GM21723 (cell line): Measurements from ENCODE around the gene THSD7B.
"Not testable (repeated sequence)": the region's sequence is repeated elsewhere in the genome, so short reads cannot be mapped to it uniquely, and the experiment has no call there.

Source experiments
- ATAC-seq: cut with Tn5 transposase; IDR thresholded peaks from one replicate; pipeline ENCODE4 v1.9.1; 2021; ENCODE audit warnings: mild to moderate bottlenecking, moderate library complexity; ENCODE audit not compliant: unreplicated experiment

The THSD7B gene

DNA sequence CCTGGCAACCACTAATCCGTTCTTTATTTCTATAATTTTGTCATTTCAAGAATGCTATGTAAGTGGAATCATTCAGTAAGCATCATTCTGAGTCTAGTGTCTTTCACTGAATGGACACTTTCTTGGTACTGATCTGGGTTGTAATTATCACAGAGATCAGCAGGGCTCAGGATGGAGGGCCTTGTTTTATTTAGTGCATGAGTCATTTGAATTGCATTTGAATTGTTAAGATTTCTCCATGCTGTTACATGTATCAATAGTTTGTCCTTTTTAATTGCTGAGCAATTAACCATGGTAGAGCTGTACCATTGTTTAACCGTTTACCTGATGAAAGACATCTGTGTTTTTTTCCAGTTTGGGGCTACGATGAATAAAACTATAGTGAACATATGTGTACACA is 256.4 kb downstream of the THSD7B start:
- no peak for ATAC-seq

DNA sequence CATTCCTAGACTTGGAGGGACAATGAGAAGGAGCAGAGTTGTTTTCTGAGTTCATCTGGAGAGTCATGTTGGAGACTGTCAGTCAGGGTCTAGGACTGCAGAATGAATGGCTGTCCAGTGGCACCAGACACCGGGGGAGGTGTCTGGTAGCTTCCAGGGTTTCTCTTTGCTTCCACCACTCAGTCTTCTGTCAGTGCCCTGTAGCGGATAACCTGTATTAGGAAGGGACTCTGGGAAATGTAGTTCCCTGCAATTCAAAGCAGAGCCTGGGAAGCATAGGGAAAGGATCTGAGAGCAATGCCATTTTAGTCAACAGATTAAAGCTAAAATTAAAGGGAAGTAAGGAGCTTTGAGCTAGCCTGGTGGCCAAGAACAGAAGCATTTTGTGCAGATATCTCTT is 257.9 kb downstream of the THSD7B start:
- no peak for ATAC-seq

DNA sequence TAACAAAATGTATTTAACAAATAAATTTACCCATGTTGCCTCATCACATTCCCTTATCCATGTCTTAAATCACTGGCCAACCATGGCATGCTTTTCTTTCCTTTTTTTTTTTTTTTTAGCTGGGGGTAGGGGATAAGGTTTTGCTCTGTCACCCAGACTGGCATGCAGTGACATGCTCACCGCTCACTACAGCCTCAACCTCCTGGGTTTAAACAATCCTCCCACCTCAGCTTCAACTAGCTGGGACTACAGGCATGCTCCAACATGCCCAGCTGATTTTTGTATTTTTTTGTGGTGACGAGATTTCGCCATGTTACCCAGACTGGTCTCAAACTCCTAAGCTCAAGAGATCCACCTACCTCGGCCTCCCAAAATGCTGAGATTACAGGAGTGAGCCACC is 266.4 kb downstream of the THSD7B start:
- ATAC-seq = no peak

DNA sequence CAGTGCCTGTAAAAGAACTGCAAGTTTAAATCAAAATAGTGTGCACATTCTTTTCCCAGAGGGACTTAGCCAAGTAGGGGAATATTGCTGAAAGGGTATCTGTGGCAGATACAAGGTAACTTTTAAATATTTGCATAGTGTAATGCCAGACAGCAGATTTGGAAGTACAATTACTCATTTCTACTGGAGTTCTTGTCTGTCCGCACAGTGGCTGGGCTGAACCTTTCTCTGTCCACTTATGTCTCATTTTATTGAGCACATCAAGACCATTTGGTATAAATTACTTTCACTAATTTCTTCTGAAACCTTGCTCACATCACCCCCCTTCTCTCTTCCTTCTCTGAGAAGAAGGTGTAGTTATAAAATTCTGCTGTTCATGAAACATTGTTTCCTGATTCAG is 271.3 kb downstream of the THSD7B start:
- no peak for ATAC-seq

DNA sequence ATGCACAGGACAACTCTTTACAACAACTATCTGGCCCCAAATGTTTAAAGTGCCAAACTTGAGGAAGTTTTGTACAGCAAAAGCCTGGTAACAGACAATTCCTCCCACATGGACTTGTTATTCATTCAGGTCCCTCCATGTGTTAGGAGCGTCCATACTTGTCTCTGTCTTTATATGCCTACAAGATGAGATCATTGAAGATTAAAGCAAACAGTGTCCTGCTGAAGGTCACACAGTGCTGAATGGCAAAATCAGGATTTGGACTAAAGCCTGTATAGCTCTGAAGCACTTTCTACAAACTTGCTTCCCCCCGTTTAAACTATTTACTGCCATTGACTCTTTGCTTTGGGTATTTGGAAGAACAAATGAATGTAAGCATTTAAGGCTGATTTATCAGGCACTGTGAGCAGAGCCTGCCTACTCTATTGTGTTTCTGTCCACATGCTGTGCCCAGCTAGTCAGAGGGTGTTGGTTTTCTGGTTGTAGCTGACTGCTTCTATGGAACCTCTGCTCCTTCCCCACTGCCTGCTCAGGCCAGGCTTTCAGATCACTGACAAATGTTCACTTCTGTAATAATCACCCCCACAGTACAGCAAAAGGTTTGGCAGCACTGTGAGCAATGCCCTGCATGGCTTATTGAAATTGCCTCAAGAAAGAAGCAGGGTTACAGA is 274.3 kb downstream of the THSD7B start:
- ATAC-seq = no peak

DNA sequence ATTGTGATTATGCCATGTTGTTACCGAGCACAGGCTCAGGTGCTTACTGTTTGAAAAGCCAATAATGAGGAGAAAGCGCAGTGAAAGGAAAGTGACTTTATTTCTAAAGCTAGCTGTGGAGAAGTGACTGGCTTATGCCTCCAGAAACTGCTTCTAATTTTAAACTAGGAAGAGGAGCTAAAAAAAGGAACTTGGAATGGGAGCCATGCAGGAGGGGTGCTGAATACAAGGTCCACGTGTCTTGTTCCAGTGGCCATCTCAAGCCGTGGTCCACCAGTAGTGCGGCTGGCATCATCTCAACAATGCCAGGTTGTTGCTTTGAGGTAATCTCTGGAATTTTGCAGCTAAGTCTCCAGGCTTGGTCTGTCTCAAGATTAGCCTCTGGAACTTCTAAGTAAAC is 282.0 kb downstream of the THSD7B start:
- ATAC-seq = no peak

DNA sequence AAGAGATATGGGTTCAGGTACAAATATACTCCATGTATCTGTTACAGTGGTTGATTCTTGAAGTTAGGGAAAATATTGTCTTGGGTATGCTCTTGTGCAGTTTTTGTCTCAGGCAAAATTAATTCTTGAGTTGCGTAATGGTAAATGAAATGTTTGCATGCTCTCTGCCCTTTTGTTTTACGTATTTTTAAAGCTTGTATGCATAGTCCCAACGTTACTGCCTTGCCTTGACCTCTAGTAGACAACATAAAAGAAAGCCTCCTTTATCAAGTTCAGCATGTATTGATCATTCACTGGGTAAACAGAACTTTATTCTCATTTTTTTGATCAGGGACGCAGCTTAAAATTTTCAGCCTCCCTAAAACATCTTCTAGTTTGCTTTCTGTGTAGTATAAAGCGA is 283.1 kb downstream of the THSD7B start:
- ATAC-seq = no peak

DNA sequence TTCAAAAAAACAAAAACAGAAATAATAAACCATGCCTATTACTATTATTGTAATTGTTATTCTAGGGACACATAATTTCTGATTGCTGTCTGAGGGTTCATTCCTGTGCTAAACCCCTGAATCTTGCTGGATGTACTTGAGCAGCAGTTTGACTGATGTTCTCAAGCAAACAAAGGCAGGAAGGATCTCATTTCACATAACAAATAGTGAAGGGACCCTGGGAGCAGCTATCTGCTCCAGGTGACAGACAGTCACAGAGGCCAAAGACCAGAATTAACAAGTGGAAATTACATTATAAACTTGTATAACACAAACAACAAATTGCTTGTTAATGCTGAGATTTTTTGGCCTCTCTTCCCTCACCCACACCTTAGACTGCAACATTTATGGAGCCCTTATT is 284.2 kb downstream of the THSD7B start:
- no peak for ATAC-seq

DNA sequence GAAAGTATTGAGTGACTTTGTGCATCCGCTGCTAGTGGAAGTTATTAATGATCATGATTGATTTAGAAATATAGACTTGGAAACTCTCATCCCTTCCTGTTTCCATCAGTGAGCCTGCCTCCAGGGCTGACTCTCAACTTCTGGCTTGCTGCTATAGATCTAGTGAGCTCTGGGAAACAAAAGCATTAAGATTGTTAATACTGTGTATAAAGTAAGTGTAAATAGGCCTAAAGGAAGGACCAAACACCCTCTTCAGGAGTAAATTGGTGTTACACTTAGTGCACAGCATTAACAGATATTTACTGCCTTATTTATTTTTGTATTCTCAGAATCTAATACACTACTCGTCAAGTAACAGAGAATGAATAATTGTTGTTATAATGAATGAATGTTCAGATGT is 285.6 kb downstream of the THSD7B start:
- ATAC-seq = no peak

DNA sequence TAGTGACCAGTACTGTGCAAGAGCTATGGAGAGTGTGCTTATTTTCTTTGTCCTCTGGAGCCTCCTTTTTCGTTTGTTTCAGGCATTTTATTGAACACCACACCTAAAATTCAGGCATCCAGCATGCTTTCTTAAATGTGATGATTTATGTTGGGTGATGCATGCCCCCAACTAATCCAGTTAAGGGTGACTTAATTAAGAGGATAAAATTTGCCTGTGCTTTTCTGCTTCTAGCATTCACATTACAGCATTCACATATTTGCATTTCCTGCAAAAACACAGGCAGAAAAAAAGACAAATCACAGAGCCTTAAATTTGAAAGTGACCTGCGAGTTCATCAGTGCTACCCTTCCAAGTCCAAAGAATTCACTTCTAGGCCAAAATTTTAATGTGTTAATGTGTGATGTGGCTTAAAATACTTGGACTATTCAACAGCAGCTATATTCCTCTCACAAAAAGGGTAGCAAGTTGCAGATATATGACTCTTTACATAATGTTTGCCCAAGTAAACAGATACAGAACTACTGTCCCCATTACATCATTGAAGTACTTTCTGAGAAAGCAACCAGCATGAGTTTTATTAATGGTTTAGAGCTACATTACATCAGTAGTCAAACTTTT is 286.5 kb downstream of the THSD7B start:
- no peak for ATAC-seq

DNA sequence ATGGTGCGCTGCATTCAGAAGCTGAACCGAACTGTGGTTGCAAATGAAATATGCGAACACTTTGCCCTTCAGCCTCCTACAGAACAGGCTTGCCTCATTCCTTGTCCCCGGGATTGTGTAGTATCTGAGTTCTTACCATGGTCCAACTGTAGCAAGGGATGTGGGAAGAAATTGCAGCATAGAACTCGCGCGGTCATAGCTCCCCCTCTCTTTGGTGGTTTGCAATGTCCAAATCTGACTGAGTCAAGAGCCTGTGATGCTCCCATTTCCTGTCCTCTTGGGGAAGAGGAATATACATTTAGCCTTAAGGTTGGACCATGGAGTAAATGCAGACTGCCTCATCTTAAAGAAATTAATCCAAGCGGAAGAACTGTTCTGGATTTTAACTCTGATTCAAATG is 291.4 kb downstream of the THSD7B start:
- no peak for ATAC-seq

DNA sequence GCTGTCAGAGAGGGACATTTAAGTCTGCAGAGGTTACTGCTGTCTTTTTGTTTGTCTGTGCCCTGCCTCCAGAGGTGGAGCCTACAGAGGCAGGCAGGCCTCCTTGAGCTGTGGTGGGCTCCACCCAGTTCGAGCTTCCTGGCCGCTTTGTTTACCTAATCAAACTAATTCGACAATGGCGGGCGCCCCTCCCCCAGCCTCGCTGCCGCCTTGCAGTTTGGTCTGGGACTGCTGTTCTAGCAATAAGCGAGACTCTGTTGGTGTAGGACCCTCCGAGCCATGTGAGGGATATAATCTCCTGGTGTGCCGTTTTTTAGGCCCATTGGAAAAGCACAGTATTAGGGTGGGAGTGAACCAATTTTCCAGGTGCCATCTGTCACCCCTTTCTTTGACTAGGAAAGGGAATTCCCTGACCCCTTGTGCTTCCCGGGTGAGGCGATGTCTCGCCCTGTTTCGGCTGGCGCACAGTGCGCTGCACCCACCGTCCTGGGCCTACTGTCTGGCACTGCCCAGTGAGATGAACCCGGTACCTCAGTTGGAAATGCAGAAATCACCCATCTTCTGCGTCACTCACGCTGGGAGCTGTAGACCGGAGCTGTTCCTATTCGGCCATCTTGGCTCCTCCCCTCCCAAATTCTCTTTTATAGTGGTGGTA is 310.9 kb downstream of the THSD7B start:
- not testable (repeated sequence) for ATAC-seq

DNA sequence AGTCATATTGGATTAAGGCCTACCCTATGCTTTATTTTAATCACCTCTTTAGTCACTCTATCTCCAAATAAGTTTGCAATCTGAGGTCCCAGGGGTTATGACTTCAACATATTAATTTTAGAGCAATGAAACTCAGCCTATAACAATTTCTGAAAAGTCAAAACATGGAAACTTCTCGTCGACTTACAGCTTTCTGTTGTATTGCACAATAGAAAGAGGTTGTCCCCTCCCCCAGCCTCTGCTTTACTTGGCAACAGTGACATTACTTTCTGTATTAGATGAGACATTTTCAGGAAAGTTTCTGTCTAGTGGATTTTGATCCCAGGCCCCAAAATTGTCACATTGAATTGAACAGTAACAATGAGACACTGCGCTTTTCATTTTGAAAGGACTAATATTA is 326.4 kb downstream of the THSD7B start:
- ATAC-seq = no peak

DNA sequence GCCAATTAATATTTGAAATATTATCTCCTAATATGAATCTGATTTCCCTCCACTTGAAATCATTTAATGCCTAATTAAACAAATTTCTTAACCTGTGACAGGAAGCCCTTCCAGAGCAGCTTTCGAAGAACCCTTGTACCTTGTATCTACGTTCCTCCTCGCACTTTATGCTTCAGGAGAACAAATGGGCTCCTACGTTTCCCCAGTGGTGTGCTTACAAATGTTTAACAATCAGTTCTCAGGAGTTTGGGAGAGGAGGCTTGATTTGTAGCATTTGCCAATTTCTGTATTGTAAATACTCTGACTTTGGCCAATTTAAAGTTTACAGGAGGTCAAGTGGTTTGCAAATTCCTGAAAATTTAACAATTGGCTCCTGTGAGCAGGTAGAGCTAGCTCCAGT is 327.8 kb downstream of the THSD7B start:
- no peak for ATAC-seq

DNA sequence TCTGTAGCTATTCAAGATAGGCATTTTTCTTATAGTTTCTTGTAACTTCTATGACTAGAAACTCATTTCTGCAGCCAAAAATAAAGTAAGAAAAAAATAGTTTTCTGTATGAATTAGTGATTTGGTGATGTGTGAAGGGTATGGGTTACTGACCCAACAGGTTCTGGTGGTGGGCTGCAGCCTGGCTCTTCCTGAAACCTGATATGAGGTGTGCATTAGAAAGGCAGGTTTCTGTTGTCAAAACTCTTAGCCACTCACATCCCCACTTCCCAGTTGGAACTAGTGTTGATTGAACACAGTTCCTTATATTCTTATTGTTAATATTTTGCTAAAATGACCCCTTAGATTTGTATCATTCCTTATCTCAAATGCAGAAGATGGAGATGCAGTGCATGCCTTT is 330.8 kb downstream of the THSD7B start:
- no peak for ATAC-seq

DNA sequence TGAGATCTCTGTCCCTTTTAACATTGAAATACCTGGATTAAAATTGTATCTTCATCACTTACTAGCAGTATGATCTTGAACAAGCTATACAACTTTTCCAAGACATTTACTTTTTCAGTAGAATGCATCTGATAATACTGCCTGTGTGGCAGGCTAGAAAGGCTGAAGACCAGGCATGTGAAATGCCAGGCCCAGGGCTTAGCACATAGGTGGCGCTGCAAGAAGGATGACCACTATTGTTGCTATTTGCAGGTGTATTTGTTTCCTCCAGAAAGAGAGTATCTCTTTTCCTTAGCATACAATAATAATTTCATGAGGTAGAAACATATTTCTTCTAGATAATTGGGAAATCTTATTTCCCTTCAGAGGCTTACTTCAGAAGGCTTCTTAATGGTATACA is 331.3 kb downstream of the THSD7B start:
- ATAC-seq = no peak

DNA sequence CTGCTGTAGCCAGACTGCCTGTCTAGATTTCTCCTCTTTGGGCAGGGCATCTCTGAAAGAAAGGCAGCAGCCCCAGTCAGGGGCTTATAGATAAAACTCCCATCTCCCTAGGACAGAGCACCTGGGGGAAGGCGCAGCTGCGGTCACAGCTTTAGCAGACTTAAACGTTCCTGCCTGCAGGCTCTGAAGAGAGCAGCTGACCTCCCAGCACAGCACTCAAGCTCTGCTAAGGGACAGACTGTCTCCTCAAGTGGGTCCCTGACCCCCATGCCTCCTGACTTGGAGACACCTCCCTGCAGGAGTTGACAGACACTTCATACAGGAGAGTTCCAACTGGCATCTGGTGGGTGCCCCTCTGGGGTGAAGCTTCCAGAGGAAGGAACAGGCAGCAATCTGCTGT is 336.5 kb downstream of the THSD7B start:
- ATAC-seq = not testable (repeated sequence)

DNA sequence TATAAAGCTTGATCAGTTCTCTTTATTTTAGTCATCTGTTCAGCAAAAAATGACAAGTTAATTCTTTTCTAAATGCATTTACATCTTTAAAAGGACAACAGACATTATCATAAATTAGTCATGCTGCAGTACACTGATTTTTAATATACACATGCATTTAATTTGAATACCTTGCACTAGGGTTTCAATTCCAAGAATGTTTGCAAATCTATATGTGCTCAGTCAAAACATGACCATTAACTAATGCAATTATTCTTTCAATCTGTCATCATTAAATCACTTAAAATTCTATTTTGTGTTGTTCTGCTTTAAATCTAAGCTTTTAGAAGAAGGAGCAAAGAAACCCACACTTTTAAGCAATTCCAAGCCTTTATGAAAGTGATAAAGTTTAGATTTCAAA is 342.6 kb downstream of the THSD7B start:
- ATAC-seq = no peak

DNA sequence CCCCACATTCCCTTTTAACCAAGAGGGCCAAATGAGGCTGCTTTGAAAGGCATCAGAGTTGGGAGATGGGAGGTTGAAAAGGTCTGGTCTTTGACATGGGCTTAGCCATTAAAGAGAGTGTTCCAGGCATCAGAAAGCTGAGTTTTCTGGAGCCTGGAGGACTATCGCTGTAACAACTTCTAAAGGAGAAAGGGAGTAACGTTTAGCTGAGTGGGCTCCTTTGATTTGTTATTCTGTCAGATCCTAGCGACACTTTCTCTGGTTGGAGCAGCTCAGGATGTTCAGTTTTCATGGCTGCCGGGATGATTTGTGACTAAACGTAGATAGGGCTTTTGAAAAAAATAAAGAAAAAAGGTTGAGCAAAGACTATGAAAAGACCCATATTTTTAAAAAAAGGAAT is 346.6 kb downstream of the THSD7B start:
- no peak for ATAC-seq

DNA sequence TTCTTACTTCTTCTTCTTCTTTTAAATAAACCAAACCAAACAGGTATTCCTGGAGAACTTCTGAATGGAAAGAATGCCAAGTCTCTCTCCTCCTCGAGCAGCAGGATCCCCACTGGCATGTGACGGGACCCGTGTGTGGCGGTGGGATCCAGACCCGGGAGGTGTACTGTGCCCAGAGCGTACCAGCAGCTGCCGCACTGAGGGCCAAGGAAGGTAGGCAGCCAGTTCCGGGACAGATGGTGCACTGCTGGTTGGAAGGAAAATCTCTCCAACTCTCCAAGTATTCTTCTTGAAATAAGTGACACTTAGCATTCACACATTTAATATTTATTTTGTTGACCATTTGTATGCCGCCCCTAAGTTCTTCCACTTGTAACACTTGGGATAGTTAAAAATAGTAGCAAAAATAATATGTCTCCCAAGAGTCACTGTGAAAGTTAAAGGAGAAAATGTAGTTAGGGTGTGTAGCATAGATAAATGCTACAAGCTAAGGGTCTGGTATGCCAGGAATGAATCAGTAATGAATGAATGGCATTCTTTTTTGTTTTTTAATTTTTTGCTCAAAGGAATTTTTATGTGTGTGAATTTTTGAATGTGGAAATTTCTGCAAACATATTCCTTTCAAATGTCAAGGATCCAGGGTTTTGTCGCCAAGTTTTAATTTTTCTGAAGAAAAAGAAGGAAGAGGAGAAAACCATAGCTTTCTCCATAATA is 349.9 kb downstream of the THSD7B start:
- no peak for ATAC-seq

DNA sequence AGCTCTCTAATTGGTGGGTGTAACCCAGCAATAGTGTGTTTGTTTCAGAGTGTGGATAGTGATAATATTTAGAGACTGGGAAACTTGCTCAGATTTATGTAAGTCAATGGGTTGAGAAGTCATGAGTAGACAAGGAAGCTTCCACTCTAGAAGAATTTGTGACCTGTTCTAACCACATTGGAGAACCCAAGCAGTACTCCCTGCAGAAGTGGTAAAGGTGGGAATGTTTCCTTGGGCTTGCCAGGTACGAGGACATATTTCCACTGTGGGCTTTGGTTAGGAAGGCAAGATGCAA is 350.4 kb downstream of the THSD7B start:
- ATAC-seq = no peak

DNA sequence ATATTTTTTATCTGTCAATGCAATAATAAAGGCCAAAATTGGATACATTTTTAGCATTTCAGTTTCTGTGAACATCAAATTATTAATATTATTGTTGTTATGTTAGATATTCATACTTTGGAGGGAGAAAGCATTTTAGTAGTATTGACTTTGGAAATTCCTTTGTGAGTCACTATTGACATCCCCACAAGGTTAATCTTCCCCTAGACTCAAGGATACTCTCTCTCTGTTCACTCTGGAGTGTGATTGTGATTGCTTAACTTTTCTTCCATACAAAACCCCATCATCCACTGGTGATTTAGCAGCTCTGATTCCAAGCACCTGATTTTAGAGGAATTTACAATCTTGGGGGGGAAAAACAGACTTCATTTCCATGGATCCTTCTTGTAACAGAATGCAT is 352.0 kb downstream of the THSD7B start:
- ATAC-seq = no peak
